Osteoblast (primary cell): ENCODE results near the gene PDGFD. TPM values are rescaled to one million over a fixed set of nuclear protein-coding genes. Genes with fewer than 3 reads are reported as not detected.

Source experiments
- DNase-seq: peaks from one replicate; pipeline ENCODE4 v3.0.0; 2011; ENCODE audit warnings: low spot score, mixed read lengths; ENCODE audit not compliant: insufficient read length; ENCODE audit errors: missing footprints
- H2AFZ ChIP-seq: 2 replicates; pipeline ENCODE4 v1.6.0; 2011; ENCODE audit warnings: mild to moderate bottlenecking, low read length
- H3K27ac ChIP-seq: 2 replicates; pipeline ENCODE4 v1.5.1; 2011; ENCODE audit warnings: mild to moderate bottlenecking, low read depth, low read length, moderate library complexity
- H3K27me3 ChIP-seq: 2 replicates; pipeline ENCODE4 v1.6.0; 2012; ENCODE audit warnings: mild to moderate bottlenecking, control low read depth, inconsistent platforms, low read length, moderate library complexity; ENCODE audit not compliant: insufficient read depth
- H3K36me3 ChIP-seq: 2 replicates; pipeline ENCODE4 v1.5.1; 2011; ENCODE audit warnings: mild to moderate bottlenecking, low read length, control low read depth, moderate library complexity; ENCODE audit not compliant: insufficient read depth
- H3K4me1 ChIP-seq: 2 replicates; pipeline ENCODE4 v1.5.1; 2011; ENCODE audit warnings: mild to moderate bottlenecking, low read length, control low read depth, moderate library complexity; ENCODE audit not compliant: insufficient read depth
- H3K4me2 ChIP-seq: 2 replicates; pipeline ENCODE4 v1.6.0; 2011; ENCODE audit warnings: mild to moderate bottlenecking, low read length; ENCODE audit not compliant: insufficient read depth
- H3K4me3 ChIP-seq: fragments of 200-600 bp; sonication (generic); 3 replicates; pipeline ENCODE4 v1.5.1; 2012; ENCODE audit warnings: mild to moderate bottlenecking, low read length, inconsistent platforms; ENCODE audit not compliant: insufficient read depth
- H3K79me2 ChIP-seq: 2 replicates; pipeline ENCODE4 v1.6.0; 2012; ENCODE audit warnings: mild to moderate bottlenecking, low read length, control low read depth, inconsistent platforms; ENCODE audit not compliant: insufficient read depth
- H3K9me3 ChIP-seq: 2 replicates; pipeline ENCODE4 v1.5.1; 2011; ENCODE audit warnings: low read depth, low read length, control low read depth
- H4K20me1 ChIP-seq: 2 replicates; pipeline ENCODE4 v1.6.0; 2012; ENCODE audit warnings: mild to moderate bottlenecking, low read length, control low read depth; ENCODE audit not compliant: insufficient read depth
- CTCF ChIP-seq: IDR thresholded peaks from 2 replicates; pipeline ENCODE4 v1.5.1; 2011; ENCODE audit warnings: mild to moderate bottlenecking, low read depth, low read length, moderate library complexity; ENCODE audit errors: extremely low read depth
- total RNA-seq: library from RNA; depleted of rRNA; stranded (reverse); fragments of >200 nt; gene quantifications from 2 replicates; pipeline ENCODE4 v1.2.3, GENCODE V29; 2012

Gene PDGFD
- total RNA-seq, 1 donor, result 4.7 TPM

- Histone ChIP-seq H3K27ac (no peak overlapping the region), H3K27me3 (no peaks in the 10 kb centered on the region), H3K36me3 (no peaks in the 10 kb centered on the region), H2AFZ (no peak overlapping the region), H3K4me2 (no peak overlapping the region), H4K20me1 (no peaks in the 10 kb centered on the region), H3K4me1 (peaks cover 5% of the 10 kb centered on the region), H3K79me2 (no peaks in the 10 kb centered on the region), H3K4me3 (no peak overlapping the region), H3K9me3 (no peaks in the 10 kb centered on the region)
- TF ChIP-seq CTCF, result no peak
- no peak for DNase-seq
These were observed 2.0 kb downstream of the PDGFD start for GRCh38 chr11:104161751-104162450.

DNA sequence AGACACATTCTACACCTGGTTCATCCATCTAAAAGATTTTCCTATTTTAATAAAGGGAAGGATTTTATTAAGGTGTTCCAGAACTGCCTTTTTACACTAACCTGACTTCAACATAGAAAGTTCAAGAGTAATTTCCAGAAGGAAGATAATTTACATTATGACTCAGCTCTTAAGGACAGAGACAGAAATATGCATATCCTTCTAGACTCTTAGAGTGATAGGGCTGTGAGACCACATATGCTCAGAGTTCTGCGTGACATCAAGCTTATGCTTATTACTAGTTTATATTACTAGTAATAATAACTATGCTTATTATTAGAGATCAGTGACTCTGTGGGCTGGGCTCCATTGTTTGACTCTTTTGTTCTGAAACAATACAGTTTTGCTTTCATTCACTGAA is 4.6 kb downstream of the PDGFD start:
- Histone ChIP-seq H3K4me1 (peaks cover 5% of the 10 kb centered on the region), H3K4me2 (no peak overlapping the region), H3K4me3 (no peak overlapping the region), H3K9me3 (no peaks in the 10 kb centered on the region), H3K27ac (no peak overlapping the region), H3K36me3 (no peaks in the 10 kb centered on the region), H2AFZ (no peak overlapping the region), H3K27me3 (no peaks in the 10 kb centered on the region), H3K79me2 (no peaks in the 10 kb centered on the region), H4K20me1 (no peaks in the 10 kb centered on the region)
- no peak for DNase-seq
- TF ChIP-seq CTCF, result no peak

GRCh38 chr11:104155375-104155774 is 8.6 kb downstream of the PDGFD start:
- DNase-seq, result no peak
- Histone ChIP-seq H3K4me2 (no peak overlapping the region), H4K20me1 (no peaks in the 10 kb centered on the region), H3K36me3 (no peaks in the 10 kb centered on the region), H2AFZ (no peak overlapping the region), H3K4me1 (no peaks in the 10 kb centered on the region), H3K4me3 (no peak overlapping the region), H3K9me3 (no peaks in the 10 kb centered on the region), H3K27me3 (no peaks in the 10 kb centered on the region), H3K27ac (no peak overlapping the region), H3K79me2 (no peaks in the 10 kb centered on the region)
- no peak for TF ChIP-seq CTCF

- H3K27me3 ChIP-seq, result no peaks in the 10 kb centered on the region
- H3K36me3 ChIP-seq, result no peaks in the 10 kb centered on the region
- no peak overlapping the region for H3K4me3 ChIP-seq
- TF ChIP-seq CTCF, result no peak
- H3K79me2 ChIP-seq, result no peaks in the 10 kb centered on the region
- H4K20me1 ChIP-seq, result no peaks in the 10 kb centered on the region
- H3K4me2 ChIP-seq, result no peak overlapping the region
- no peaks in the 10 kb centered on the region for H3K4me1 ChIP-seq
- H3K9me3 ChIP-seq, result no peaks in the 10 kb centered on the region
- no peak for DNase-seq
- H2AFZ ChIP-seq, result no peak overlapping the region
- no peak overlapping the region for H3K27ac ChIP-seq
These were observed 9.7 kb downstream of the PDGFD start for GRCh38 chr11:104154296-104154695.
